ENCODE results near the gene ABCD4.

GRCh38 chr14:74267588-74267987, 35.1 kb downstream of the ABCD4 start:
- TF ChIP-seq POLR2A (IDR thresholded peaks at IDR 0.05): no peak
- no peak for TF ChIP-seq CTCF (IDR thresholded peaks at IDR 0.05)

Measured in esophagus squamous epithelium (tissue), 4 donors.